GM12892 (cell line): ENCODE data around the gene RNF151.

ENCODE experiments used
- DNase-seq: peaks from one replicate; pipeline ENCODE4 v3.0.0; 2011; ENCODE audit not compliant: insufficient read length
- FAIRE-seq: peaks from 2 replicates; lab custom pipeline; 2011; peaks lifted over from hg19 to GRCh38; lab: Jason Lieb, UNC
- POLR2A ChIP-seq: IDR thresholded peaks from 2 replicates; pipeline ENCODE4 v1.6.1; 2011; ENCODE audit warnings: low read depth, low read length, control low read depth
- POLR2AphosphoS5 ChIP-seq: IDR thresholded peaks from 2 replicates; pipeline ENCODE4 v1.6.1; 2011; ENCODE audit warnings: low read depth, low read length, control low read depth
- TAF1 ChIP-seq: IDR thresholded peaks from 2 replicates; pipeline ENCODE4 v1.6.1; 2011; ENCODE audit warnings: low read depth, mild to moderate bottlenecking, control low read depth, low read length, borderline replicate concordance

RNF151 gene

GRCh38 chr16:1941162-1942046 lies 25.3 kb upstream of the RNF151 start:
- TF ChIP-seq POLR2A (no peak), POLR2AphosphoS5 (no peak), TAF1 (no peak)
- no peak for DNase-seq

GRCh38 chr16:1942047-1942809 lies 24.4 kb upstream of the RNF151 start:
- no peak for DNase-seq
- TF ChIP-seq POLR2A = no peak
- no peak for TF ChIP-seq POLR2AphosphoS5
- TF ChIP-seq TAF1 = no peak
- FAIRE-seq = peak; percentile 48

More at GRCh38 chr16:1941162-1942046, 25.3 kb upstream of the RNF151 start:
- FAIRE-seq = no peak

- FAIRE-seq (peak; percentile 100), DNase-seq (peak; percentile 100)
- peak; percentile 82 for TF ChIP-seq POLR2A
- peak; percentile 53; the same call in 1 of the 2 replicates for TF ChIP-seq POLR2AphosphoS5
- TF ChIP-seq TAF1 = 0 out of 2 replicates have a peak, but pooled peaks have one; percentile 43
Measured at GRCh38 chr16:1942810-1943726, 23.6 kb upstream of the RNF151 start, which contains the start of gene MSRB1. Gene MSRB1, minus strand, starts transcription at chr16:1943199. Its CDS starts 43 bp downstream, at chr16:1943156.

GRCh38 chr16:1944612-1945199 lies 21.9 kb upstream of the RNF151 start:
- DNase-seq = no peak
- FAIRE-seq = no peak
- TF ChIP-seq POLR2A = no peak
- TF ChIP-seq TAF1 = no peak
- no peak for TF ChIP-seq POLR2AphosphoS5

- no peak for TF ChIP-seq POLR2A
- no peak for TF ChIP-seq TAF1
- no peak for TF ChIP-seq POLR2AphosphoS5
- no peak for DNase-seq
- FAIRE-seq = no peak
Measured at GRCh38 chr16:1945559-1946391, 20.9 kb upstream of the RNF151 start.

GRCh38 chr16:1946495-1947368 lies 19.9 kb upstream of the RNF151 start:
- no peak for TF ChIP-seq POLR2A
- TF ChIP-seq POLR2AphosphoS5 = no peak
- no peak for TF ChIP-seq TAF1
- DNase-seq (no peak), FAIRE-seq (no peak)

GRCh38 chr16:1947369-1947670 lies 19.3 kb upstream of the RNF151 start:
- no peak for TF ChIP-seq POLR2AphosphoS5
- no peak for TF ChIP-seq TAF1
- TF ChIP-seq POLR2A = no peak
- DNase-seq (no peak), FAIRE-seq (no peak)

GRCh38 chr16:1949507-1949906 lies 17.1 kb upstream of the RNF151 start:
- DNase-seq (no peak), FAIRE-seq (no peak)

GRCh38 chr16:1950047-1950446 lies 16.6 kb upstream of the RNF151 start:
- TF ChIP-seq TAF1 (no peak), POLR2AphosphoS5 (no peak), POLR2A (no peak)
- DNase-seq (no peak), FAIRE-seq (no peak)

More at GRCh38 chr16:1949507-1949906, 17.1 kb upstream of the RNF151 start:
- no peak for TF ChIP-seq POLR2A
